PFSK-1 (cell line): ENCODE results near the gene SCGB3A2.

Source experiments
- FOXP2 ChIP-seq: optimal IDR thresholded peaks from 2 replicates; pipeline ENCODE3; 2011; ENCODE audit warnings: borderline replicate concordance, control low read depth, inconsistent platforms; ENCODE audit not compliant: insufficient read depth; ENCODE audit errors: extremely low read length, extremely low read depth
- POLR2AphosphoS5 ChIP-seq: IDR thresholded peaks from 2 replicates; pipeline ENCODE4 v1.6.1; 2012; ENCODE audit warnings: low read depth, mild to moderate bottlenecking, control low read depth, low read length, moderate library complexity
- REST ChIP-seq, 2 experiments: IDR thresholded peaks; 2 replicates each; pipeline versions ENCODE4 v1.6.1 to v1.8.0; 2011 to 2012; ENCODE audit warnings: low read depth in 2 of 2, low read length in 2 of 2, control low read depth in 1 of 2, inconsistent platforms in 1 of 2, mild to moderate bottlenecking in 1 of 2, moderate library complexity in 1 of 2; ENCODE audit not compliant: insufficient read depth in 1 of 2
- SIN3A ChIP-seq: IDR thresholded peaks from 2 replicates; pipeline ENCODE4 v1.6.1; 2012; ENCODE audit warnings: mild to moderate bottlenecking, low read length, moderate library complexity, borderline replicate concordance; ENCODE audit not compliant: insufficient read depth
- TAF1 ChIP-seq: IDR thresholded peaks from 2 replicates; pipeline ENCODE4 v1.6.1; 2012; ENCODE audit warnings: low read length, control low read depth, borderline replicate concordance; ENCODE audit not compliant: insufficient read depth

GRCh38 chr5:147869112-147869511 lies 9.4 kb upstream of the SCGB3A2 start:
- TF ChIP-seq REST (IDR thresholded peaks at IDR 0.05; ENCODE audit: insufficient read depth in 1 of 2, low read depth in 2 of 2, low read length in 2 of 2) (no peak), SIN3A (no peak), POLR2AphosphoS5 (no peak), TAF1 (no peak), FOXP2 (no peak)
